ENCODE measurements around the gene CCDC60.

CCDC60 gene

DNA sequence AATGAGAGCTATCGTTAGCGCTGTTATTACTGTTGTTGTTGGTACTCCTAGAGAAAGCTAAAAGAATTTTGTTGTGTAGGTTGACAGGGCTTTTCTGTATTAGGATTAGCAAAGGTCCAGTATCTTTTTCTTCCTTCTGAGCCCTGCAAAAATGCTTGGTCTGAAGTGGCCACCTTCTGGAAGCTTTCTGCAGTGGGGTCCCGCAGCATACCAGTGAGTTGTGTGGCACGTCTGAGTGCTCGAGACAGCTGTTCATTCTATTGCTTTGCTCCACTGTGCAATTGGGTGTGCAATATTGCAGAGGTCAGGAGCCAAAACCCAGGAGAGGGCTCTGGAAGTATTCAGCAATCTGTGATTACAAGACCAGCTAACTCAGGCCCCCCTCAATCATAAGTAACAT, 57.1 kb downstream of the CCDC60 start:
- peak; percentile 44 for DNase-seq

GRCh38 chr12:119393677-119394076, 59.1 kb downstream of the CCDC60 start:
- DNase-seq, result no peak

DNA sequence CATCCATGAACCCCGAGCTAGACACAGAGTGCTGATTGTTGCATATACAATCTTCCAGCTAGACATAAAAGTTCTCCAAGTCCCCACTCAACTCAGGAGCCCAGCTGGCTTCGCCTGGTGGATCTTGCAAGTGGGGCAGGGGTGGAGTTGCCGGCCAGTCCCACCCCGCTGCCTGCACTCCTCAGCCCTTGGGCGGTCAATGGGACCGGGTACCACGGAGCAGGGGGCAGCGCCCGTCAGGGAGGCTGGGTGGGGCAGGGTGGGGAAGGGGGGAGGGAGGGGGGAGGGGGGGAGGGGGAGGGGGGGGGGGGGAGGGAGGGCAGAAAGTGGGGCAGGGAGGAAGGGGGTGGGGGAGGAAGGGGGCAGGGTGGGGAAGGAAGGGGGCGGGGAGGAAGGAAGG, 63.0 kb downstream of the CCDC60 start:
- no peak for DNase-seq

- DNase-seq, result no peak
These were observed 63.7 kb downstream of the CCDC60 start for GRCh38 chr12:119398190-119398589.

- peak; percentile 94 for DNase-seq
These were observed 64.8 kb downstream of the CCDC60 start for GRCh38 chr12:119399301-119399700.

DNA sequence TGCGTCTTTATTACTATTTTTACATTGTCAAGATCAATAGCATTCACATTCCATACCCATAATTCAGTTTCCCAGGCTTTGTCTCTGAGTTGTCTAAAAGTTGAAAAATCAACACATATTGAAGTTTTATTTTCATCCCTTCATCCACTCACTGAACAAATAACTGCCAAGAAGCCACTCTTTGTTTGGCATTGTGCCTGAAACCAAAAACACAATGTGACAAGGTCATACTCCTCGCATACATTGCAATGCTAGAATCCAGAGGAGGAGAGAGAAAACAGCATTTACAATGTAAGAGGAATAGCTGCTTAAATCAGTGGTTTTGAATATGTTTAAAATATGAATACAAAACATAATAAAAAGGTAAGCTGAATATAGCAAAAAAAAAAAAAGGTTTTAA, 71.8 kb downstream of the CCDC60 start:
- peak; percentile 9 for DNase-seq

DNA sequence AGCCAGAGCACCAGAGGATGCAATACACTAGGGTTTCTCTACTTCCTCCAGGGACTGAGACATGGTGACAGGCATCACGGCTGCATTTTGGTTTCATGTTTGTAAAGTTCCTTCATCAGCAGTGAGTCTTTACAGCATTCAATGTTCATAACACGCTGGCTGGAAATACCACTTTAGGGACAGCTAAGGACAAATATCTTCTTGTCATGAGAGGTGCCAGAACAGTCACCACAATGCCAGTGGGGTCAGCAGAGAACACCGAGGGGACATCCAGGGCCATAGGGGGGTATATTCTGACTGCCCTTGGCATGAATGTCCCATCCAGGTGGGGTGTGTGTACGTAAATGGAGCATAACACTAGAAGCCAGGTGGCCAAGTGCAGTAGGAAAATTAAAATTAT, 72.3 kb downstream of the CCDC60 start:
- no peak for DNase-seq

DNA sequence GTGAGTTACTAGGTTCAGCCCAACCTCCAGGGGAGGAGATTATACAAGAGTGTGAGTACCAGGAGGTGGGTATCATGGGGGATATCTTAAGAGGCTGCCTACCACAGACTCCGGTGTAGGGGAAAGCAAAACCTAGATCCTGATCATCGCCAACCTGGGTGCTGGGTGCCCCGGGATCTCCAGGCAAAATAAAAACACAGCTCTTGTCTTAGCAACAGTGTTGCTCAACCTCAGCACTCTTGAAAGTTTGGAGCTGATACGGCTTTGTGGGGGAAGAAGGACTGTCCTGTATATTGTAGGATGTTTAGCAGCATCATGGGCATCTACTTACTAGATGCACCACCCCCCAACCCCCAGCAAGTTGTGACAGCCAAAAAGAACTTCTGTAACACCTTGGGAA, 74.5 kb downstream of the CCDC60 start:
- no peak for DNase-seq

- no peak for DNase-seq
These were observed 75.9 kb downstream of the CCDC60 start for GRCh38 chr12:119410396-119410795.

GRCh38 chr12:119412306-119412705, 77.8 kb downstream of the CCDC60 start:
- no peak for DNase-seq

GRCh38 chr12:119412811-119413794, 78.6 kb downstream of the CCDC60 start:
- peak; percentile 75 for DNase-seq

DNA sequence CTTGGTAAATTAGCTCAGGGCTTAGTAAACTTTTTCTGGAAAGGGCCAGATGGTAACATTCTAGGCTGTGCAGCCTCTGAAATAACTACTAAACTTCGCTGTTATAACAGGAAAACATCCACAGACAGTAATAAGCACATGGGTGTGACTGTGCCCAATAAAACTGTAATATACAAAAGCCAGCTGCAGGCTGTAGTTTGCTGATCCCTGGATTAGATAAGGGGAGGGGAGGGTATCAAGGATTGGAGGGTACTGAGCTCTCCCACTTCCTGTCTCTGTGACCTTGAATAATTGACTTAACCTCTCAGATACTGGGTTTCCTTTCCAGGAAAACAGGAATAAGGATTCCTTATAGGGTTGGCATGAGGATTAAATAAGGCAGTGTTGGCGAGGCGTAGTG, 81.2 kb downstream of the CCDC60 start:
- no peak for DNase-seq

GRCh38 chr12:119417440-119417839, 82.9 kb downstream of the CCDC60 start:
- no peak for DNase-seq

DNA sequence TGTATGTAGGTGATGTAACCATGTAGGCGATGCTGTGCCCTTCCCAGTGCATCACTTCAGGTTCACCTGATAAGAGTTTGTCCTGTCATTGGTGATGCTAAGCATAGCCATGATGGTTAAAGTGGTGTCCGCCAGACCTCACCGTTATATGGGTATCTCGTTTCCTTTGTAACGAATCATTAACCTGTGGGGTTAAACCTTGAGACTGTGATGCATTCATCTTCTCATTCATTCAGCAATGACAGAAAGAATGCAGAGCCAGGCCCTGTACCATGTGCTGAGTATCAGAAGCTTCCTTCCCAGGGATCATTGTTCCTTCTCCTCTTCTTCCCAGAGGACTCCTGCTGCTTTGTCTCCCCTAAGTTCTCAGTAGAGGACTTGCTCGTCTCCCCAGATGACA, 84.9 kb downstream of the CCDC60 start:
- no peak for DNase-seq

- DNase-seq, result no peak
These were observed 88.8 kb downstream of the CCDC60 start for GRCh38 chr12:119423285-119423684.

DNA sequence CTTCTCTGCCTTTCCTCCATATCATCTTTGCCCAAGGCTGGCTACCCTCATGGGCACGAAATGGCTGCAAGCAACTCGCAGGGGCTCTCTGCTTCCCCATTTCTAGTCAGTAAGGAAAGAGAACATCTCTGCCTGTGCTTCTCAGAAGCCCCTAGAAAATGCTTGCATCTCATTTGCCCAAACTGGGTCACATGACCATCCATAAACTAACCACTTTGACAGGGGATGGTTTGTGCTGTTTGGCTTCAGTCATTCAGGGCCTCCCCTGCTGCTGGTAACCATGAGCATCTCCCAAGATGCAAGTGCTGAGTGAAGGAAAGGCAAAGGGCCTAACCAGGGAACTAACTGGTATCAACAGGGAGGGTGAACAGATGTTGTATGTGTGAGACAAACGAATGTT, 91.1 kb downstream of the CCDC60 start:
- no peak for DNase-seq

DNA sequence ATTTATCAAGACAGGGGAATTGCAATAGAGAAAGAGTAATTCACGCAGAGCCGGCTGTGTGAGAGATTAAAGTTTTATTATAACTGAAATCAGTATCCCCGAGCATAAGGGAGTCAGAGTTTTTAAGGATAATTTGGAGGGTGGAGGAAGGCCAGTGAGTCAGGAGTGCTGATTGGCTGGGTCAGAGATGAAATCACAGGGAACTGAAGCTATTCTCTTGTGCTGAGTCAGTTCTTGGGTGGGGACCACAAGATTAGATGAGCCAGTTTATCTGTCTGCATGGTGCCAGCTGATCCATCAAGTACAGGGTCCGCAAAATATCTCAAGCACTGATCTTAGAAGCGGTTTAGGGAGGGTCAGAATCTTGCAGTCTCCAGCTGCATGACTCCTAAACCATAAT, 96.6 kb downstream of the CCDC60 start:
- DNase-seq, result no peak

DNA sequence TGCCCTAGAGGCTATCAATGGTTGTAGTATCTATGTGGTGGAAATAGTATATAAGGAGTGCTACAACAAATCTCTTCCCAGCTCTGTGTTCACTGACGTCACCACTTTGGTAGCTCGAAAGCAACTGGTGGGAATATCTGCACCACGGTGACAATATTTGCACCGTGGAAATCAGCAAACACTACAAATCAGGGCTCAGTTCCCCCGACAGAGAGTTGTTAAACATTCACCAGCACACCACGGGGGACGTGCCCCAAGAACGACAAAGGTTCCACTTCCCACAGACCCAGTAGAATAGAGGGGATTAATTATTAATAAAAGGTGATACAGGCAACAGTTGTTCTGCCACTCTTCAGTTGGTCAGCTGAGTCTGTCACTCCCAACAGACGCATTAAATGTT, 98.4 kb downstream of the CCDC60 start:
- no peak for DNase-seq

DNA sequence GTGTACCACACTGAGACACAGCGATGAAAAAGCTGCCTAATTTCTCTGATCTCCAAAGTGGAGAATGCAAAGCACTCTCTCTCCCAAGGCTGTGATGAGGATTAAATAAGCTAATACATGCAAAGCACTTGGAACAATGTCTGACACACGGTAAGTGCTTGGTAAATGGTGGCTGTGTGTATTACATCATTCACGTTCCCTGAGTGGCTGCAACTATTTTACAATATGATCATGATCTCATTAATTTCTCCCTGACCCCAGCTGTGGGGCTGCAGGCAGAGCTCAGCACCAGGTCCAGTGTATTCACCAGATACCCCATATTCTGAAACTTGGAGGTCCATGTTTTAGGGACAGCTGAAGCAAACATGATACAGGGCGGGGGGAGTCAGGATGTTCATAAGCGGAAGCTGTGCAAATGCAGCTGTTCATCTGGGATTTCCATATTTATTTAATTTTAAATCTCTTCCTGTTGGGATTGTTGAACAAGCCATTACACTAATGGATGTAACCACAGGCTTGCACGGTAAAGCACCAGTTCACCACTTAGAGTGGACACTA, 106.4 kb downstream of the CCDC60 start:
- no peak for DNase-seq

GRCh38 chr12:119444462-119445044, 110.0 kb downstream of the CCDC60 start:
- DNase-seq, result peak; percentile 31

DNA sequence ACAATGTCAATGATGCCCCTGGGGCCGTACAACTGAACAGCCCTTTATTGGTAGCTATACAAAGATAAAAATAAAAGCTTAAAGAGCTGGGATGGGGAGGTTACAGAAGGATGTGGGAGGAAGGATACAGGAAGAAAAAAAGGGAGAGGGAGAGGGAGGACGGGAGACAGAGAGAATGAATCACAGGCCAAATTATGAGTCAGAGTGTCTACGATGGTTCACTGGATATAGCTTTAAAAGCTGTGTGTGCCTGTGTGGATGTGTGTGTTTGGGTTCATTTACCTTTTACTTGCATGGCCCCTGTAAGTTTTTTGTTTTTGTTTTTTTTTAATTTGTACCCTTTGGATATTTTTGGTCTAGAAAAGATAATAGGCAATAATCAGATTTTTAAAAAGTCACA, 111.9 kb downstream of the CCDC60 start:
- DNase-seq, result no peak

DNA sequence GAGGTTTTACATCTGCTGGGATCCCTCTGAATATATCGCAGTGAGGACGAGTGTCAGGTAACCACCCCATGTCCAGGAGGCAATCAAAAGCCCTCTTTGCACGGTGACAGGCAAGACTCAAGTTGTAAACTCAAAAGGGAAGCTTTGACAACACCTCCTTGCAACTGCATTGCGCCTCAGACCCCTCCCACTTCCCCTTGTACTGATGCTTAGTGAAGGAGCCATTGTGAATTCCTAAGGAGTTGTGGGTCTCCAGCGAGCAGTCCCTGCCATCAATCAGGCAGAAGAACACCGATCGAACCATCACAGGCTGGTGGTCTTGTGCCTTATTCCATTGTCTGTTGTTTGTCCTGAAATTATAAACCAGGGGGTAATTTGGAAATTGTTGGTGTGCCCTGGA, 112.6 kb downstream of the CCDC60 start:
- DNase-seq, result no peak

- DNase-seq, result no peak
These were observed 113.1 kb downstream of the CCDC60 start for GRCh38 chr12:119447618-119448017.

DNA sequence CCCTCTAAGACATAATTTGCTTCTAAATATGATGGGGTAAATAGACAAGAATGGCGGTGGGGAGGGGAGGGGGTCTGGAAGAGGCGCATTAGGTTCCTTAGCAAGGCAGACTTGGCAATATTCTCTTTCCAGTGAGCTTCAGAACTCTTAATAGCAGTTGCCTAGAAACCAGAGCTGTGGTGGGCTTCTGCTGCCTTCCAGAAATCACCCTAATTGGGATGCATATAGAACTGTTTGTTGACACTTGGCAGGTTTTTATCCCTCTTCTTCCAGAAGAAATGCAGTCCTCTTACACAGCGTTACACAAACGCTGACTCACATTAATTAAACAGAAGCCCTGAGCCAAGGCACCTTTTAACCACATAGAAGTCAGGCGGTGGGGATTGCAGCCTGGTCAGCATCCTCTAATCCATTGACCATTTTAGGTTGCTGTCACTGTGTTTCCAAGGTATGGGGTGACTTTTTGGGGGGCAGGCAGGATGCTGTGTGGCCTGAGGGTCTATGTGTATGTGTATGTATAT, 114.1 kb downstream of the CCDC60 start:
- DNase-seq, result no peak
